CD4-positive, alpha-beta T cell treated with Interleukin-10 for 1 hour (primary cell): ENCODE data around the gene GJB1.

ENCODE experiments used
- DNase-seq: peaks from one replicate; pipeline ENCODE4 v3.0.0-alpha.2; 2020

The GJB1 gene

DNA sequence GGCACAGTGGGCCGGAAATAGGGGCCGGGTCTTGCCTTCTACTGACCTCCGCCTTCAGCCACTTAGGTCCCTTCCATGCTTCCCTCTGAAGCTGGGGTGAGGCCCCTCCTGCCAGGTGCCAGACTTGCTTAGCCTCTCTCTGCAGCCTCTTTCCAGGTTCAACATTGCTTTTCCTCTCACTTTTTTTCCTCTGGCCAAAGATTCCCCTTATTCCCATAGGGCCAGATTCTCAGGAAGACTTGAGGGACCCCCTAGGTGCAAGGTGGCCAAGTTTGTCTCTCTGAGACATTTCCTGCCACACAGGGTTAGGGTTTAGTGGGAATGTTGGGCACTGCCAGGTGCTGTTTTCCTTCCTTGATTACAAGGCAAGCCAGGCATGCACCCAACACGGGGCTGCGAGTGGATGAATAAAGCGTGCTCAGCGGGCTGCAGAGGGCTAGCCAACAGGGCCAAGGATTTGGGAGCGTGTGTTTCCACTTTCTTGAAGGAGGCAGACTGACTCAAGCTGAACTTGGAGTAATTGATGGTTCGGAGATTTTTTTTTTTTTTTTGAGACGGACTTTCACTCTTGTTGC is 7.6 kb upstream of the GJB1 start:
- DNase-seq = no peak

- DNase-seq = no peak
Observed at GRCh38 chrX:71216485-71216884, 6.5 kb upstream of the GJB1 start.

- DNase-seq = no peak
Observed at GRCh38 chrX:71217298-71217697, 5.7 kb upstream of the GJB1 start.

DNA sequence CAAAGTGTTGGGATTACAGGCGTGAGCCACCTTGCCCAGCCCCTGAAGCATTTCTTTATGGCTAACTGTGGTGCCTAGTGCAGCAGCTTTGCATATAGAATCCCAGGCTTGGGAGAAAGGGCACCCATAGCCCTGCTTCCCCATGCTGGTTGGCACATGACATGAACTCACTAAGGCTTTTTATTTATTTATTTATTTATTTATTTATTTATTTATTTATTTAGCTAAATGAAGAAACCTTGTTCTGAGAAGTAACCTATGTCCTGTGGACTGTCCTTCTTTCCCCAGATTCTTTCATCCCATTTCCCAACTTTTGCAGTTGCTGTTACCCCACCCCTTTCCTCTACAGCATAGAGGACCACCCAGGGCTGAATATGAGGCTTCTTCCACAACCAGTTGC is 1.9 kb upstream of the GJB1 start:
- no peak for DNase-seq

DNA sequence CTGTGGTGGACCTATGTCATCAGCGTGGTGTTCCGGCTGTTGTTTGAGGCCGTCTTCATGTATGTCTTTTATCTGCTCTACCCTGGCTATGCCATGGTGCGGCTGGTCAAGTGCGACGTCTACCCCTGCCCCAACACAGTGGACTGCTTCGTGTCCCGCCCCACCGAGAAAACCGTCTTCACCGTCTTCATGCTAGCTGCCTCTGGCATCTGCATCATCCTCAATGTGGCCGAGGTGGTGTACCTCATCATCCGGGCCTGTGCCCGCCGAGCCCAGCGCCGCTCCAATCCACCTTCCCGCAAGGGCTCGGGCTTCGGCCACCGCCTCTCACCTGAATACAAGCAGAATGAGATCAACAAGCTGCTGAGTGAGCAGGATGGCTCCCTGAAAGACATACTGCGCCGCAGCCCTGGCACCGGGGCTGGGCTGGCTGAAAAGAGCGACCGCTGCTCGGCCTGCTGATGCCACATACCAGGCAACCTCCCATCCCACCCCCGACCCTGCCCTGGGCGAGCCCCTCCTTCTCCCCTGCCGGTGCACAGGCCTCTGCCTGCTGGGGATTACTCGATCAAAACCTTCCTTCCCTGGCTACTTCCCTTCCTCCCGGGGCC is 1.2 kb downstream of the GJB1 start:
- no peak for DNase-seq

DNA sequence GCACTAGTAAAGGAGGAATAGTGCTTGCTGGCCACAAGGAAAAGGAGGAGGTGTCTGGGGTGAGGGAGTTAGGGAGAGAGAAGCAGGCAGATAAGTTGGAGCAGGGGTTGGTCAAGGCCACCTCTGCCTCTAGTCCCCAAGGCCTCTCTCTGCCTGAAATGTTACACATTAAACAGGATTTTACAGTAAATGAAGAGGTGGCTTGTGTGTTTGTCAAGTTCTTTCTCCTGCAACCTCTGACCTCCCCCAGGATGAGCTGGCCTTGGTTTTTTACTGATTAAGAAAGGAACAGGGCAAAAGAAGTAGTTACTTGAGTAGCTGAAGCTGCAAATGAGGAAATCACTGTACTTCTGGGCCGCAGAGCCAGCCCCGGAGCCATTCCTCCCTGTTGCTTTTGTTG is 2.0 kb downstream of the GJB1 start:
- DNase-seq = no peak

DNA sequence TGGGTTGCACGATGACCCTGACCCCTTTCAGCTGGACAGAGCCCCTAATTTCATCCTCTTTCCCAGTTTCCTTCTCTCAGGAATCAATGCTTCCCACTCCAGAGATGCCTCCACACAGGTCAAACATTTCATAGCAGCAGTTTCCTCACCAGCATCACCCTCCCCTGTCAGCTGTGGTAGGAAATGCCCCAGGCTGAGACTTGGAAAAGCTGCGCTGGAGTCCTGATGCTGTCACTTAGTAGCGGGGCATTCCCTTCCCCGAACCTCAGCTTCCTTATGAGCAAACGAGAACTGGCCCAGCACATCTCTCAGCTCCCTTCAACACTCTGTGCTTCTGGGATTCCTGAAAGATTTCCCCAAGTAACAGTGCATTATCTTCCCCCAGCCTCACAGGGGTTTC is 2.7 kb downstream of the GJB1 start:
- no peak for DNase-seq

- no peak for DNase-seq
Observed at GRCh38 chrX:71227370-71228062, 4.5 kb downstream of the GJB1 start.

GRCh38 chrX:71228063-71228642 is 5.1 kb downstream of the GJB1 start:
- no peak for DNase-seq

DNA sequence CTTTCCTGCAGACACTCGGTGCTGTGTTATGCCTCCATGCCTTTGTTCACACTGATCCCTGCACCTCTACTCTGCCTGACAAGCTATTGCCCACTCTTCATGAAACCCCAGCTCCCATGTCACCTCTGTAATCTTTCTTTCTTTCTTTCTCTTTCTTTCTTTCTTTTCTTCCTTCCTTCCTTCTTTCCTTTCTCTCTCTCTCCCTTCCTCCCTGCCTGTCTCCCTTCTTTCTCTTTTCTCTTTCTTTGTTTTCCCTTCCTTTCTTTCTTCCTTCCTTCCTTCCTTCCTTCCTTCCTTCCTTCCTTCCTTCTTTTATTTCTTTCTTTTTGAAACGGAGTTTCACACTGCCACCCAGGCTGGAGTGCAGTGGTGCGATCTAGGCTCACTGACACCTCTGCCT is 12.5 kb downstream of the GJB1 start:
- DNase-seq = no peak

DNA sequence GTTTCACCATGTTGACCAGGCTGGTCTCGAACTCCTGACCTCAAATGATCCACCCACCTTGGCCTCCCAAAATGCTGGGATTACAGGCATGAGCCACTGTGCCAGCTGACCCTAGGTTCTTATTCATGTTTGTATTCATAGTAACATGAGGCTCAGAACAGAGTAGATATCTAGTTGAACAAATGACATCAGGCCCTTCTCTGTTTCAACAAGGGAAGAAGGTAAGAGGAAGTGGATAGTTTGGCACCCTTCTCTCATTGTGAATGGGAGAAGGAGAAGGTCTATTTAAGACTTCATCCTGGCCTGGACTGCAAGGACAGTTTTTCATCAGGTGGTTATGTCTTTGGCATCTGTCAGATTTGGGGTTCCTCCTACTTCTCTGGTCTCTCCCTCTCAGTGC is 13.8 kb downstream of the GJB1 start:
- DNase-seq = no peak

DNA sequence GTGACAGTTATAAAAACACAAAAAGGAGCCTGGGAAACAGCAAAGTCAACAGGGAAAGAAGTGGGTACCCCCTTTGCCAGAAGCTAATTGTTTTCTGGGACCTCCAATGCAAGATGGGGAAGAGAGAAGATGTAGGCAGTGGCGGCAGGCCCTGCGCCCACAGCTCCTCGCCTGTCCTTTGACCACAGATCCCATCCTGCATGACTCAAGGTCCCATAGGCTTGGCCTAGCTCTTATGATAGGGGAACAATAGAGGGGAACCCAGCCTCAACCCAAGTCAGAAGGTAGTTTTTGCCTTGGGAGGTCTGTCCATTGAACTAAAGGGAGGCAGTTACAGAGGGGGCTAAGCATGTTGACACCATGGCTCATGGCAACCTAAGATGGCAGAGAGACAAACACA is 16.8 kb downstream of the GJB1 start:
- no peak for DNase-seq

DNA sequence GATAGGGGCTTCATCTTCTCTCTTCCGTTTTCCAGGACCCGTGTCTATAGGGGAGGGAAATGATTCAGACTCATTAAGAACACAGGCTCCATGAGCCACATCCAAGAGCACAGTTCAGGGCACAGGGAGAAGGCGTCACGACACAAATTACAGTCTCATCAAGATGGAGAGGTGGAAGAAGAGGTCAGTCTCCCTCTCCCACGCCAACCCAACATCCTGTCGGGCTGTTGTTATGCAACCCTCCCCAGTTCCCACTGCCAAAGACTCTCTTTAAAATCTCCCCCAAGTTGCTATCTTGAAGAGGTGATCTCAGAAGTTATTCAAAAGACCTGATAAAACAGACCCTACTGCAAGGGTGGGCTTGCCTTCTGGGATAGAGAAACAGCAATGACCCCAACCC is 18.3 kb downstream of the GJB1 start:
- no peak for DNase-seq

- no peak for DNase-seq
Observed at GRCh38 chrX:71244359-71245128, 21.5 kb downstream of the GJB1 start.

DNA sequence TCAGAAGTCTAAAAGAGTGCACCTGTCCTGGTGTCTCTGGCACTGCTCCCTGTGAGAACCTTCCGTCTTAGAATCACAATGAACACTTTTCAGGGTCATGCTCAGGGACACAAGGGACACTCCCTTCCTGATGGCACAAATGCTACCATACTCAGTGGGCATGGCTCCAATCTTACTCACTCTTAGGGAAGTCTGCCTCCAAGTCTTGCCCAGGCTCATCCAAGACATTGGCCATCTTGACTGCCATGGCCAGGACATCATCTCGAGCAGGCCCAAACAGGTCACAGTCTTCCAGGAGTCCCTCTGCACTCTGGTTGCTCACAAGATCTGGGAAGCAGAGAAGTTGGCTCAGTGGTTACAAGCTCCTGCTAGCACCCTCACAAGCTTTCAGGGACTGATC is 22.1 kb downstream of the GJB1 start:
- no peak for DNase-seq

- DNase-seq = no peak
Observed at GRCh38 chrX:71250841-71251240, 27.8 kb downstream of the GJB1 start.

GRCh38 chrX:71251466-71251973 is 28.5 kb downstream of the GJB1 start:
- DNase-seq = no peak

DNA sequence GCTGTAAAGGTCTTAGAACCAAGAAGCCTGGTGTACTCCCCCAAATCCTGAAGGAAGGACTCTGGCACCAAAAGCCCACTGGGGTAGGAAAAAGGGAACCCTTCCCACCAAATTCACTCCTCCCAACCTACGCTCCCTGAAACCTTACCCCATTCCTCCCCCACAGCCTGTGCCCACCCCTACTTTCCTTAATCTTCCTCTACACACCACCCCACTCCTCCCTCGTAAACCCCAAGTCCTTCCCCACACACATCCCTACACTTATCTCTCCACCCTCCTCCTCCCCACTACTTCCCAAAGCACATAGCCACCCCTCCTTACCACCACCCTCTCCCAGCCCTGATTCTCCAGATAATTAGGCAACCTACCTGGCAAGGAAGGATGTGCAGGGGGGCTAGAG is 29.2 kb downstream of the GJB1 start:
- no peak for DNase-seq

GRCh38 chrX:71253253-71254091 is 30.4 kb downstream of the GJB1 start:
- peak; percentile 47 for DNase-seq

GRCh38 chrX:71254092-71254963 is 31.3 kb downstream of the GJB1 start, which contains the start of gene ZMYM3:
ZMYM3 (minus strand) TSS chrX:71254140; CDS start chrX:71253255, 885 bp downstream.
- DNase-seq = peak; percentile 86

GRCh38 chrX:71256051-71256450 is 33.0 kb downstream of the GJB1 start:
- no peak for DNase-seq
